22Rv1 (cell line): ENCODE data around the gene LTBP1.

Experiments
- ZFX ChIP-seq: fragments of 450-650 bp; IDR thresholded peaks from 2 replicates; pipeline ENCODE4 v1.6.1; 2017; ENCODE audit warnings: antibody characterized with exemption, borderline replicate concordance
- TF ChIP-seq, protein P1 (sequence below): fragments of 450-650 bp; IDR thresholded peaks from 2 replicates; pipeline ENCODE4 v1.5.1; 2017; ENCODE audit warnings: mild to moderate bottlenecking

DNA sequence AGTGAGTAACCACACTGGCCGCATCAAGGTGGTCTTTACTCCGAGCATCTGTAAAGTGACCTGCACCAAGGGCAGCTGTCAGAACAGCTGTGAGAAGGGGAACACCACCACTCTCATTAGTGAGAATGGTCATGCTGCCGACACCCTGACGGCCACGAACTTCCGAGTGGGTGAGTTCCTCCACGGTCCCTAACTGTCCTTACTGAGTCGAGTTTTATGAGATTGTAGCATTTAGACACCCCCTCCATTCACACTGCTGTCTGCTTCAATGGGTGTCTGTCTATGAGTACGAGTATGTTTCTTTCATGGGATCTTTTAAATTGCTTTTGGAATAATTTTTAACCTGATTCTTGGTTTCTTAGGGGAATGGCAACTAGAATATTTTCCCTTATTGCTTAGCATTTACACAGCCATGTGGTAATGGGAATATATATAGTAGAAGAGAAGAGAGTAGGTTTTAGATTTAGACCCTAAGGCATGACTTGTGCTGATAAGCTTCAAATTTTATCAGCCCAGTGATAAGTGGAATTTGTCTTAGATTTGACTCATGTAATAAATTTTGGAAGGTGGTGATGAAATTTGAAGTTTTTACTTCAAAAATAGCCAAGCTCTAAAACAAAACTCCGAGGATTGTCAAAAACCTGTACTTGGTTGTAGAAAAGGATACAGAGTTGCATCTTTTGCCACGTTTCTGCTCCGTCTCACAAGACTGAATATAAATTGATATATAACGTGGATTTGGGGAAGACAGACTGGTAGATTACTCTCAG lies 188.2 kb downstream of the LTBP1 start:
- TF ChIP-seq, protein P1, sequence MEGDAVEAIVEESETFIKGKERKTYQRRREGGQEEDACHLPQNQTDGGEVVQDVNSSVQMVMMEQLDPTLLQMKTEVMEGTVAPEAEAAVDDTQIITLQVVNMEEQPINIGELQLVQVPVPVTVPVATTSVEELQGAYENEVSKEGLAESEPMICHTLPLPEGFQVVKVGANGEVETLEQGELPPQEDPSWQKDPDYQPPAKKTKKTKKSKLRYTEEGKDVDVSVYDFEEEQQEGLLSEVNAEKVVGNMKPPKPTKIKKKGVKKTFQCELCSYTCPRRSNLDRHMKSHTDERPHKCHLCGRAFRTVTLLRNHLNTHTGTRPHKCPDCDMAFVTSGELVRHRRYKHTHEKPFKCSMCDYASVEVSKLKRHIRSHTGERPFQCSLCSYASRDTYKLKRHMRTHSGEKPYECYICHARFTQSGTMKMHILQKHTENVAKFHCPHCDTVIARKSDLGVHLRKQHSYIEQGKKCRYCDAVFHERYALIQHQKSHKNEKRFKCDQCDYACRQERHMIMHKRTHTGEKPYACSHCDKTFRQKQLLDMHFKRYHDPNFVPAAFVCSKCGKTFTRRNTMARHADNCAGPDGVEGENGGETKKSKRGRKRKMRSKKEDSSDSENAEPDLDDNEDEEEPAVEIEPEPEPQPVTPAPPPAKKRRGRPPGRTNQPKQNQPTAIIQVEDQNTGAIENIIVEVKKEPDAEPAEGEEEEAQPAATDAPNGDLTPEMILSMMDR: no peak
- TF ChIP-seq ZFX: no peak
